GM12891 (cell line): ENCODE measurements around the gene LRP1-AS.

Experiments used
- POLR2A ChIP-seq: IDR thresholded peaks from 2 replicates; pipeline ENCODE4 v1.6.1; 2011; ENCODE audit warnings: low read depth, low read length, control low read depth
- POLR2AphosphoS5 ChIP-seq: IDR thresholded peaks from 2 replicates; pipeline ENCODE4 v1.6.1; 2011; ENCODE audit warnings: low read depth, low read length, control low read depth
- SPI1 ChIP-seq: IDR thresholded peaks from 2 replicates; pipeline ENCODE4 v1.6.1; 2011; ENCODE audit warnings: low read depth, low read length, control low read depth
- TAF1 ChIP-seq: IDR thresholded peaks from 2 replicates; pipeline ENCODE4 v1.6.1; 2011; ENCODE audit warnings: low read depth, low read length, control low read depth

DNA sequence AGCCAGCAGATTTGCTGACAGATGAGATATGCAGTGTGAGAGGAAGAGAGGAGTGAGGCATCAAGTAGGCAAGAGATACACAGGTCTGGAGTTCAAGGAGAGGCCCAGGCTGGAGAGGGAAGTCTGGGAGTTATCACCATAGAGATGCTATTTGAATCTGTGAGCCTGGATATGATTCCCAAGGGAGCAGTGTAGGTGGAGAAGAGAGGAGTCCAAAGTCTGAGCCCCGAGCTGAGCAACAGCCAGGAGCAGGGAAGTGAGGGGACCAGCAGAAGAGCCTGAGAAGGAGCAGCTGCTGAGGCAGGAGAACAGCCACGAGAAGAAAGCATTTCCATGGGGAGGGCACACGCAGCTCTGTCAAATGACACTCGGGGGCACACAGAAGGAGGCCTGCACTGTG lies 49.0 kb upstream of the LRP1-AS start:
- TF ChIP-seq SPI1 (no peak), POLR2A (no peak), POLR2AphosphoS5 (no peak), TAF1 (no peak)
